ENCODE measurements around the gene MRPS18A.

- TF ChIP-seq, protein P1, sequence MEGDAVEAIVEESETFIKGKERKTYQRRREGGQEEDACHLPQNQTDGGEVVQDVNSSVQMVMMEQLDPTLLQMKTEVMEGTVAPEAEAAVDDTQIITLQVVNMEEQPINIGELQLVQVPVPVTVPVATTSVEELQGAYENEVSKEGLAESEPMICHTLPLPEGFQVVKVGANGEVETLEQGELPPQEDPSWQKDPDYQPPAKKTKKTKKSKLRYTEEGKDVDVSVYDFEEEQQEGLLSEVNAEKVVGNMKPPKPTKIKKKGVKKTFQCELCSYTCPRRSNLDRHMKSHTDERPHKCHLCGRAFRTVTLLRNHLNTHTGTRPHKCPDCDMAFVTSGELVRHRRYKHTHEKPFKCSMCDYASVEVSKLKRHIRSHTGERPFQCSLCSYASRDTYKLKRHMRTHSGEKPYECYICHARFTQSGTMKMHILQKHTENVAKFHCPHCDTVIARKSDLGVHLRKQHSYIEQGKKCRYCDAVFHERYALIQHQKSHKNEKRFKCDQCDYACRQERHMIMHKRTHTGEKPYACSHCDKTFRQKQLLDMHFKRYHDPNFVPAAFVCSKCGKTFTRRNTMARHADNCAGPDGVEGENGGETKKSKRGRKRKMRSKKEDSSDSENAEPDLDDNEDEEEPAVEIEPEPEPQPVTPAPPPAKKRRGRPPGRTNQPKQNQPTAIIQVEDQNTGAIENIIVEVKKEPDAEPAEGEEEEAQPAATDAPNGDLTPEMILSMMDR (IDR thresholded peaks at IDR 0.05): no peak
- TF ChIP-seq POLR2A (IDR thresholded peaks at IDR 0.05): no peak
These were observed 22.2 kb upstream of the MRPS18A start for GRCh38 chr6:43709654-43710303.
